Vagina (tissue), 2 donors: ENCODE measurements around the gene PIEZO2. TPM values are rescaled to one million over a fixed set of nuclear protein-coding genes. Genes with fewer than 3 reads are reported as not detected.

Experiments
- DNase-seq, 2 donors: peaks; one replicate each; pipeline ENCODE4 v3.0.0-alpha.2; 2017; ENCODE audit errors: extremely low spot score in 2 of 2
- H3K27ac ChIP-seq: fragments of 200-600 bp; sonication (generic); one replicate; pipeline ENCODE4 v1.5.1; 2019
- H3K27me3 ChIP-seq: fragments of 200-600 bp; sonication (generic); one replicate; pipeline ENCODE4 v1.5.1; 2019
- H3K36me3 ChIP-seq, 2 donors: fragments of 200-600 bp; sonication (generic); one replicate each; pipeline ENCODE4 v1.5.1; 2017 to 2019
- H3K4me1 ChIP-seq: fragments of 200-600 bp; sonication (generic); one replicate; pipeline ENCODE4 v1.5.1; 2019
- H3K4me3 ChIP-seq, 2 donors: fragments of 200-600 bp; sonication (generic); 1 replicate in 1 of 2; 2 replicates in 1 of 2; pipeline ENCODE4 v1.5.1; 2016 to 2019
- H3K9me3 ChIP-seq: fragments of 200-600 bp; sonication (generic); one replicate; pipeline ENCODE4 v1.5.1; 2019
- POLR2A ChIP-seq, 2 donors: fragments of 450-650 bp; IDR thresholded peaks; one replicate each; pipeline ENCODE4 v1.6.1; 2017; ENCODE audit warnings: antibody characterized with exemption in 2 of 2, mild to moderate bottlenecking in 2 of 2, moderate library complexity in 2 of 2
- POLR2AphosphoS5 ChIP-seq, 2 donors: sonication (generic); formaldehyde crosslinking; IDR thresholded peaks; one replicate each; pipeline ENCODE4 v1.9.0; 2017; ENCODE audit warnings: antibody characterized with exemption in 2 of 2, mild to moderate bottlenecking in 2 of 2, low read depth in 1 of 2; ENCODE audit not compliant: insufficient read depth in 1 of 2
- intact Hi-C: fragments of 100-400 bp; cut with DNase I; formaldehyde crosslinking; loops from one replicate; pipeline ENCODE4 v1.15.1; 2023
- total RNA-seq: library from RNA; depleted of rRNA; stranded (reverse); fragments of >200 nt; gene quantifications from one replicate; pipeline ENCODE4 v1.2.3, GENCODE V29; 2016
- TF ChIP-seq, protein P1 (sequence below), 3 experiments: fragments of 450-650 bp in 2 of 3; fragments of 200-600 bp in 1 of 3; sonication (generic) in 1 of 3; IDR thresholded peaks; one replicate each; pipeline ENCODE4 v1.5.1; 2017 to 2019; ENCODE audit warnings: antibody characterized with exemption in 3 of 3, mild to moderate bottlenecking in 2 of 3, moderate library complexity in 2 of 3

Gene PIEZO2
- total RNA-seq, 1 donor from 2014 or later = 5.9 TPM

DNA sequence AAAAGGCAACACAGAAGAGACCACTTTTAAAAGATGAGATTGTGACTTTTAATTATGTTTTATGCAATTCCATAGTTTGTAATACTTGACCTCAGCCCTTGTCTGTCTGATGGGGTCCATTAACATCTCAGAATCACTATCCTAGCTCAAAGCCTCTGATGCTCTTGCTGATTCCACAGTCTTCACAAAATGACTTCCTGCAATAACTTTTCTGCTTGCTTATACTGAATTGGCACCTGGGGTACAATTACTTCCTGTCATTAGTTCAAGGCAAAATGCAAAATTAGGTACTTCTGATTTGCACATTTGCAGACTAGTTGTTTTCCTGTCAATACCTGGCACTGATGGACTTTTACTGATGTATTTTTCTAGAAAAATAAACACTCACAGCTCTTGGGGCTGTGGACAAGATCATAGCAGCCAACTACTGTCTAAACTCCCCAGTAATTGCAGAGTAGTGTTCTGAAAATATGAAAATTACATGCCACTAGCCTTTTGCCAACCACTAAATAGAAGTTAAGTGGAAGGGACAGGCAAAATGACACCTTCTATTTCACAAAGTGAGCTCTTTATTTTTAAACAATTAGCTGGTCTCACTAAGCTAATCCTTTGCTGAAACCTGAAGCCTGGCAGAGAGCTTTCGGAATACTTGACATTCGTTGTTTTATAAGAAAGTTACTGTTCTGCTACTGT lies 129.1 kb downstream of the PIEZO2 start:
- Histone ChIP-seq H3K4me1 (no peaks in the 10 kb centered on the region), H3K27ac (no peak overlapping the region), H3K9me3 (no peaks in the 10 kb centered on the region), H3K36me3 (no peaks in the 10 kb centered on the region), H3K27me3 (no peaks in the 10 kb centered on the region), H3K4me3 (no peak overlapping the region)
- TF ChIP-seq, protein P1, sequence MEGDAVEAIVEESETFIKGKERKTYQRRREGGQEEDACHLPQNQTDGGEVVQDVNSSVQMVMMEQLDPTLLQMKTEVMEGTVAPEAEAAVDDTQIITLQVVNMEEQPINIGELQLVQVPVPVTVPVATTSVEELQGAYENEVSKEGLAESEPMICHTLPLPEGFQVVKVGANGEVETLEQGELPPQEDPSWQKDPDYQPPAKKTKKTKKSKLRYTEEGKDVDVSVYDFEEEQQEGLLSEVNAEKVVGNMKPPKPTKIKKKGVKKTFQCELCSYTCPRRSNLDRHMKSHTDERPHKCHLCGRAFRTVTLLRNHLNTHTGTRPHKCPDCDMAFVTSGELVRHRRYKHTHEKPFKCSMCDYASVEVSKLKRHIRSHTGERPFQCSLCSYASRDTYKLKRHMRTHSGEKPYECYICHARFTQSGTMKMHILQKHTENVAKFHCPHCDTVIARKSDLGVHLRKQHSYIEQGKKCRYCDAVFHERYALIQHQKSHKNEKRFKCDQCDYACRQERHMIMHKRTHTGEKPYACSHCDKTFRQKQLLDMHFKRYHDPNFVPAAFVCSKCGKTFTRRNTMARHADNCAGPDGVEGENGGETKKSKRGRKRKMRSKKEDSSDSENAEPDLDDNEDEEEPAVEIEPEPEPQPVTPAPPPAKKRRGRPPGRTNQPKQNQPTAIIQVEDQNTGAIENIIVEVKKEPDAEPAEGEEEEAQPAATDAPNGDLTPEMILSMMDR (IDR thresholded peaks at IDR 0.05) = no peak
- TF ChIP-seq POLR2A (IDR thresholded peaks at IDR 0.05) (no peak), POLR2AphosphoS5 (IDR thresholded peaks at IDR 0.05; ENCODE audit: insufficient read depth in 1 of 2, low read depth in 1 of 2) (no peak)
- DNase-seq = no peak
- intact Hi-C loops = no loop called here

DNA sequence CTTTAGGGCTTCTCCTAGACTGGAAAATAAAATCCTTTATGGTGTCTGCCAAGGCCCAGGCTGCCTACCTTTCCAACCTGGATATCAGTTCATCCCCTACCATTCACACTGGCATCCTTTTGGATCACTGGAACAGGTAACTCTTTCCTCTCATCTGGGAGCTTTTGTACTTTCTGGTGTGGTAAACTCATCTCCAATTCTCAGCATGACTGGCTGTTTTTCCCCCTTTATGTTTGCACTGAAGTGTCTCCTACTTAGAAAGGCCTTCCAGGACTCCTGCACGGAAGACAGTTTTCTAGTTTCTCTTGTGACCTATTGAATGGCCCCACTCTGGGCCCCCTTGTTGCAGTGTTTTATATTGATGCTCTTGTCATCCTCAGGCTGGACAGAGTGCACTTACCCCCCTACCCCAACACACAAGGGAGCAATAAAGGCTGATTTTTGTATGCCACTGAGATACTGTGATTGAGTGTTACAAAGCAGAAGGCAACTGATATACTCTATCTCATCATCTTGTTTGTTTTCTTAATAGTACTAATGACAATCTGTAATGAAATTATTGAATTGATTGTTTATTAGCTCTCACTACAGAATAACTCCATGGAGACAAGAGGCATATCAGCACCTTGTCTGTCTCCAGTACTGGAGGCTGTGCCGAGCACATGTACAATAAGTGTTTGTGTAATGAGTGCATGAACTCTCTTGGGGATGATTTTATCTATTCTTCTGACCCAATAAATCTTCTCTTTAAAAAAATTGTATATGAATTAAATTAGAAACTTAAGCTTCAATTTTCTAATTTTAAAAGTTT lies 129.9 kb downstream of the PIEZO2 start:
- intact Hi-C loops = no loop called here
- Histone ChIP-seq H3K27ac (no peak overlapping the region), H3K36me3 (no peaks in the 10 kb centered on the region), H3K4me1 (no peaks in the 10 kb centered on the region), H3K9me3 (no peaks in the 10 kb centered on the region), H3K27me3 (no peaks in the 10 kb centered on the region), H3K4me3 (no peak overlapping the region)
- TF ChIP-seq POLR2AphosphoS5 (IDR thresholded peaks at IDR 0.05; ENCODE audit: insufficient read depth in 1 of 2, low read depth in 1 of 2) = no peak
- TF ChIP-seq, protein P1 (IDR thresholded peaks at IDR 0.05) = no peak
- no peak for DNase-seq

DNA sequence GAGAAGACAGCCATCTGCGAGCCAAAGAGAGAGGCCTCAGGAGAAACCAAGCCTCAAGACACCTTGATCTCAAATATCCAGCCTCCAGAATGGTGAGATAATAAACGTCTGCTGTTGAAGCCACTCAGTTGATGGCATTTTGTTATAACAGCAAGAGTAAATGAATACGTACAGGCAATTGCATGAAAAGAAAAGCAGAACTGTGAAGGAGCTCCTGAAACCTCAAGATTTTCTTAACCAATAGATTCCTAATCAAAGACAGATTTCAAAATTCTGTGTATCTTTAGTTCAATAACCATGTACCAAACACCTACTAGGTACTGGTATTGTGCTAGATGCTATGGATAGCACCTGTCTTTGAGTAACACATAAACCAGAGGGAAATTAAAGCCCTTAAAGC lies 139.5 kb downstream of the PIEZO2 start:
- intact Hi-C loops = no loop called here
- Histone ChIP-seq H3K9me3 (no peaks in the 10 kb centered on the region), H3K27me3 (no peaks in the 10 kb centered on the region), H3K4me3 (no peak overlapping the region), H3K36me3 (no peaks in the 10 kb centered on the region), H3K27ac (no peak overlapping the region), H3K4me1 (no peaks in the 10 kb centered on the region)
- DNase-seq = no peak
- TF ChIP-seq POLR2A (IDR thresholded peaks at IDR 0.05) (no peak), POLR2AphosphoS5 (IDR thresholded peaks at IDR 0.05; ENCODE audit: insufficient read depth in 1 of 2, low read depth in 1 of 2) (no peak)
- TF ChIP-seq, protein P1 (IDR thresholded peaks at IDR 0.05) = no peak

DNA sequence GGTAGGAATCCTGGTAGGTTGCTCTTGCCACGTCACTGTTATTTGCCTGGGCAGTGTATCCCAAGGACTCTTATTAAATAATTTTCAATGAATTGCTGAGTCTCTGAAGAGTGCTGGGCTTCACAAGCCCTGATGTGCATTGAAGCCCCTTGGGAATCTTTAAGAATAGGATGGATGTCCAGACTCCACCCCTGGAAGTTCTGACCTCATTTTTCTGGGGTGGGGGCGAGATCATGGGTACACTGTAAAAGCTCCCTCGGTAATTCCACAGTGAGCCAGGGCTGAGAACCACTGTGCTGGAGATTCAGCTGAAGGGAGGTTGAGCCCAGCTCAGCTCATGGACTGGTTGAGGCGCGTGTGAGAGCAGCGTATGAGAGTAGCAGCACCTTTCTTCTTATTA lies 140.2 kb downstream of the PIEZO2 start:
- no peak overlapping the region for H3K4me3 ChIP-seq
- no peaks in the 10 kb centered on the region for H3K36me3 ChIP-seq
- intact Hi-C loops = no loop called here
- DNase-seq = no peak
- no peaks in the 10 kb centered on the region for H3K27me3 ChIP-seq
- H3K9me3 ChIP-seq = no peaks in the 10 kb centered on the region
- no peak overlapping the region for H3K27ac ChIP-seq
- no peaks in the 10 kb centered on the region for H3K4me1 ChIP-seq
- no peak for TF ChIP-seq POLR2A (IDR thresholded peaks at IDR 0.05)
- TF ChIP-seq, protein P1 (IDR thresholded peaks at IDR 0.05) = no peak
- no peak for TF ChIP-seq POLR2AphosphoS5 (IDR thresholded peaks at IDR 0.05; ENCODE audit: insufficient read depth in 1 of 2, low read depth in 1 of 2)

DNA sequence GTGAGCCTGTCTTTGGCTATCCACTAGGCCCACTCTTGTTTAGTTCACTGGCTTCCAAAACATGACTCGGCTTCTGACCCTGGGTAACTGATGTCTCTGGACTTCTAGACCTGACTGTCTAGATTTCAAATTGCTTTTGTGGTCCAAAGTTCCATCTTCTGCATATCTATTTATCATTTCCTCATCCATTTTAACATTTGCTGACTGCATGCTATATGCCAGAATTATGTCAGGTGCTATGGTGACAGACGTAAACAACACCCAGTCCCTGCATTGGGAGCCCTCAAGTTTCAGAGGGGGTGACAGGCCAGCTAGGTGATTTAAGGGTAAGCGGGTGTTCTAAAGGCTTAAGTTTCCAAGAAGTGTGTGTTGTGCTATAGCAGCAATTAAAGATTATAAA lies 140.9 kb downstream of the PIEZO2 start:
- H3K27me3 ChIP-seq = no peaks in the 10 kb centered on the region
- no peak overlapping the region for H3K27ac ChIP-seq
- no peak for TF ChIP-seq POLR2AphosphoS5 (IDR thresholded peaks at IDR 0.05; ENCODE audit: insufficient read depth in 1 of 2, low read depth in 1 of 2)
- TF ChIP-seq POLR2A (IDR thresholded peaks at IDR 0.05) = no peak
- TF ChIP-seq, protein P1 (IDR thresholded peaks at IDR 0.05) = no peak
- H3K36me3 ChIP-seq = no peaks in the 10 kb centered on the region
- intact Hi-C loops = no loop called here
- no peak overlapping the region for H3K4me3 ChIP-seq
- no peak for DNase-seq
- no peaks in the 10 kb centered on the region for H3K4me1 ChIP-seq
- no peaks in the 10 kb centered on the region for H3K9me3 ChIP-seq
